Suprapubic skin (tissue), 3 donors: ENCODE results near the gene DNAJC5.

Experiments
- CTCF ChIP-seq, 2 donors: fragments of 200-600 bp in 1 of 2; fragments of 450-650 bp in 1 of 2; sonication (generic) in 1 of 2; IDR thresholded peaks; one replicate each; pipeline ENCODE4 v1.5.1; 2016 to 2019; ENCODE audit warnings: antibody characterized with exemption in 2 of 2, mild to moderate bottlenecking in 1 of 2, moderate library complexity in 1 of 2
- POLR2A ChIP-seq, 2 donors: fragments of 450-650 bp; IDR thresholded peaks; one replicate each; pipeline ENCODE4 v1.6.1; 2017; ENCODE audit warnings: antibody characterized with exemption in 2 of 2, mild to moderate bottlenecking in 2 of 2, moderate library complexity in 2 of 2

GRCh38 chr20:63882257-63883200 is 12.4 kb upstream of the DNAJC5 start:
- TF ChIP-seq CTCF (IDR thresholded peaks at IDR 0.05) (no peak), POLR2A (IDR thresholded peaks at IDR 0.05) (no peak)
